Measurements from ENCODE around the gene FGF14. TPM values are rescaled to one million over a fixed set of nuclear protein-coding genes. Genes with fewer than 3 reads are reported as not detected.

The FGF14 gene
- total and polyA plus RNA-seq, 2 donors = 0.20 to 4.5 TPM

GRCh38 chr13:101709952-101710351, 691.9 kb downstream of the FGF14 start:
- WGBS = 89% methylated on average over 6 of the region's 6 CpGs
- Histone ChIP-seq H3K4me1 (ENCODE audit: insufficient read depth) (no peaks in the 10 kb centered on the region), H3K36me3 (ENCODE audit: insufficient read depth) (no peaks in the 10 kb centered on the region), H3K27ac (ENCODE audit: low read depth) (no peak overlapping the region), H3K4me3 (ENCODE audit: low read depth, low read length) (no peak overlapping the region)
- DNase-seq (ENCODE audit: extremely low spot score) = no peak

DNA sequence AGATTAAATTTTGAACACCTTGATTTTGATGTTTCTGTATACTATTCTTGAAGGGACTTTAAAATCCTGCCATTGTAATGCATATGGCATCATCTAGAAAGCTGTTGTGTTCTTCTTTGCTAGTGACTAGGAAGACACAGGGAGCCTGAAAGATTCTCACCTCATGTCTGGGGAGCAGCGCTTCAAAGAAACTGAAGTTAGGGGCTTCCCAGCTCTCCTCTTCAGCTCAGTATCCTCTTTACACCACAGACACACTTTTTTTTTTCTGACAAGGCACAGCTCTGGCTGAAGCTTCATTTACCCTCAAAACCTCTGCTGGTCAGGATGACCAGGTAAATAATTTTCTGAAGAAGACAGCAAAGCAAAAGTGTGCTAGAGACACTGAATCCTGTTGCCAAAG, 693.7 kb downstream of the FGF14 start:
- 84% methylated on average over 1 of the region's 1 CpG for WGBS
- no peaks in the 10 kb centered on the region for H3K4me1 ChIP-seq (ENCODE audit: insufficient read depth)
- H3K27ac ChIP-seq (ENCODE audit: low read depth) = no peak overlapping the region
- DNase-seq (ENCODE audit: extremely low spot score) = no peak
- no peaks in the 10 kb centered on the region for H3K36me3 ChIP-seq (ENCODE audit: insufficient read depth)
- H3K4me3 ChIP-seq (ENCODE audit: low read depth, low read length) = no peak overlapping the region

- DNase-seq (ENCODE audit: extremely low spot score) = no peak
- Histone ChIP-seq H3K4me3 (ENCODE audit: low read depth, low read length) (no peak overlapping the region), H3K27ac (ENCODE audit: low read depth) (no peak overlapping the region), H3K36me3 (ENCODE audit: insufficient read depth) (no peaks in the 10 kb centered on the region), H3K4me1 (ENCODE audit: insufficient read depth) (no peaks in the 10 kb centered on the region)
- WGBS = 89% methylated on average over 2 of the region's 2 CpGs
Observed at GRCh38 chr13:101707659-101708058, 694.2 kb downstream of the FGF14 start.

DNA sequence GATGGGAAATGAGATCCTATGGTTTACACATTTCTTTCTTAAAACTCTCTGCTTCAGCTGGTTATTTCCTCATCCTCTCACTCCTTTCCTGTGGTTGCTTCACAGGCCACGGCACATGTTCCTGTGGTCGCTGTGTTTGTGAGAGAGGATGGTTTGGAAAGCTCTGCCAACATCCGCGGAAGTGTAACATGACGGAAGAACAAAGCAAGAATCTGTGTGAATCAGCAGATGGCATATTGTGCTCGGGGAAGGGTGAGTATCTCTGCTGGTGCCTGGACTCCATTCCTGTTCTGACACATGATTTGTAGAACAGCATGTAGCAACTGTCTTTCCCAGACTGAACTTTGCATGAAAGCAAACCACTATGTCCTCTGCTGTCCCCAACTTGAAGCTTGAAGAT, 695.2 kb downstream of the FGF14 start:
- 44% methylated on average over 6 of the region's 6 CpGs for WGBS
- no peaks in the 10 kb centered on the region for H3K4me1 ChIP-seq (ENCODE audit: insufficient read depth)
- no peak for DNase-seq (ENCODE audit: extremely low spot score)
- H3K27ac ChIP-seq (ENCODE audit: low read depth) = no peak overlapping the region
- H3K4me3 ChIP-seq (ENCODE audit: low read depth, low read length) = no peak overlapping the region
- no peaks in the 10 kb centered on the region for H3K36me3 ChIP-seq (ENCODE audit: insufficient read depth)

DNA sequence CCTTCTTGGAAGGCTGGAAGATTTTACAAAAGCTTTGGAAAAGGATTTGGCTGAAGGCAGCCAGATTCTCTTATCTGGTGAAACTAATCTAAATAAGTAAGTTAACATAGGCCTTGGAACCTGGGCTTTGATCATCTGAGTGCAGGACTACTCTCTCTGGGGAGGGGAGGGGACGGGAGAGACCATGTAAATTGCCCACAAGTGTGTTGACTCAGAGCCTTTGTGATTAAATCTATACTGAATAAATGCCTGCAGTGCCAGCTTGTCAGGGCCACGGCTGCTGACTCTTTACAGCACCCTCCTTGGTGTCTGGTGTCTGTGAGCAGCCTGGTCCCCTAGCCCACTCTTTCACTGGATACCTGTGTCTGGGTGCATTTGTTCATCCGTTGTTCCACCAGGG, 698.0 kb downstream of the FGF14 start:
- H3K27ac ChIP-seq (ENCODE audit: low read depth) = no peak overlapping the region
- no peaks in the 10 kb centered on the region for H3K36me3 ChIP-seq (ENCODE audit: insufficient read depth)
- no peak overlapping the region for H3K4me3 ChIP-seq (ENCODE audit: low read depth, low read length)
- DNase-seq (ENCODE audit: extremely low spot score) = no peak
- H3K4me1 ChIP-seq (ENCODE audit: insufficient read depth) = no peaks in the 10 kb centered on the region
- WGBS = 52% methylated on average over 3 of the region's 3 CpGs

GRCh38 chr13:101703081-101703480, 698.8 kb downstream of the FGF14 start:
- H3K4me3 ChIP-seq (ENCODE audit: low read depth, low read length) = no peak overlapping the region
- no peaks in the 10 kb centered on the region for H3K4me1 ChIP-seq (ENCODE audit: insufficient read depth)
- no peaks in the 10 kb centered on the region for H3K36me3 ChIP-seq (ENCODE audit: insufficient read depth)
- H3K27ac ChIP-seq (ENCODE audit: low read depth) = no peak overlapping the region
- DNase-seq (ENCODE audit: extremely low spot score) = no peak
- WGBS = 91% methylated on average over 1 of the region's 1 CpG

DNA sequence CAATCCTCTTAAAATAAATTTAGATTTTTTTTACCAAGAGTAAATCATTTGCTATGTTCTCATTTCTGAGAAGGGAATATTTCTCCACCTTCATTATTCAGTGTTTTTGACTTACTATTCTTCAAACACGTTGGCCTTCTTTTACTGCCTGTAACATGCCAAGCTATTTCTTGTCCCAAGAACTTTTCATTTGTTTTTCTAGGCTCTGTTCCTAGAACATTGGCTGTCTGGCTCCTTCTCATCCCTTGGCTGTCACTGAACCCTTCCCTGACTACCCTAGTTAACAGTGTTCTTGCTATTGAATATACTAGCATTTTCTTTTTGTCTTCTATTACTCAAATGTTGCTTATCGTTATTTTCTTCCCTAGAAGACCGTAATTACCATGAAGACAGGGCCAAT, 701.2 kb downstream of the FGF14 start:
- H3K4me3 ChIP-seq (ENCODE audit: low read depth, low read length) = no peak overlapping the region
- DNase-seq (ENCODE audit: extremely low spot score) = no peak
- H3K36me3 ChIP-seq (ENCODE audit: insufficient read depth) = no peaks in the 10 kb centered on the region
- no peaks in the 10 kb centered on the region for H3K4me1 ChIP-seq (ENCODE audit: insufficient read depth)
- no peak overlapping the region for H3K27ac ChIP-seq (ENCODE audit: low read depth)
- 76% methylated on average over 3 of the region's 3 CpGs for WGBS

DNA sequence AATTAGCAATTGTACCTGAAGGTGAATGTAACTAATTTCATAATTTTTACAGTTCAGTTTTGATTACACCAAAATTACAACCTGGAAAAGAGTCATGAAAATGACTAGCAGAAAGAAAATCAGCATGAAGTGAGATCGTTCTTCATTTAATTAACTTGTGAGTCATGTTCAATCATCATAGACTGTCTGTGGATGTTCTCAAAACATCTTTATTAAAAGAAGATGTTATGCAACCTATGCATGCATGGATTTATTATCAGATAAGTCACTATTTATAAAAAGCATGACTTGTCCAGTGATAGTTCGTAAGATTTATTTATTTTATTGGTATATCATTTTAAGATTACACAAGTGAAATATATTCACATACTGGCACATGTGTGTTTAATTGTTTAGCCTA, 703.4 kb downstream of the FGF14 start:
- 62% methylated on average over 2 of the region's 2 CpGs for WGBS
- no peak overlapping the region for H3K27ac ChIP-seq (ENCODE audit: low read depth)
- DNase-seq (ENCODE audit: extremely low spot score) = no peak
- H3K4me3 ChIP-seq (ENCODE audit: low read depth, low read length) = no peak overlapping the region
- H3K4me1 ChIP-seq (ENCODE audit: insufficient read depth) = no peaks in the 10 kb centered on the region
- no peaks in the 10 kb centered on the region for H3K36me3 ChIP-seq (ENCODE audit: insufficient read depth)

GRCh38 chr13:101697745-101698144, 704.1 kb downstream of the FGF14 start:
- Histone ChIP-seq H3K27ac (ENCODE audit: low read depth) (no peak overlapping the region), H3K4me1 (ENCODE audit: insufficient read depth) (no peaks in the 10 kb centered on the region)
- 72% methylated on average over 3 of the region's 3 CpGs for WGBS

GRCh38 chr13:101695870-101696516, 705.9 kb downstream of the FGF14 start:
- Histone ChIP-seq H3K4me3 (ENCODE audit: low read depth, low read length) (no peak overlapping the region), H3K36me3 (ENCODE audit: insufficient read depth) (no peaks in the 10 kb centered on the region), H3K27ac (ENCODE audit: low read depth) (no peak overlapping the region), H3K4me1 (ENCODE audit: insufficient read depth) (no peaks in the 10 kb centered on the region)
- DNase-seq (ENCODE audit: extremely low spot score) = no peak
- 76% methylated on average over 4 of the region's 4 CpGs for WGBS

More at GRCh38 chr13:101697745-101698144, 704.1 kb downstream of the FGF14 start:
- Histone ChIP-seq H3K4me3 (ENCODE audit: low read depth, low read length) (no peak overlapping the region), H3K36me3 (ENCODE audit: insufficient read depth) (no peaks in the 10 kb centered on the region)
- no peak for DNase-seq (ENCODE audit: extremely low spot score)

DNA sequence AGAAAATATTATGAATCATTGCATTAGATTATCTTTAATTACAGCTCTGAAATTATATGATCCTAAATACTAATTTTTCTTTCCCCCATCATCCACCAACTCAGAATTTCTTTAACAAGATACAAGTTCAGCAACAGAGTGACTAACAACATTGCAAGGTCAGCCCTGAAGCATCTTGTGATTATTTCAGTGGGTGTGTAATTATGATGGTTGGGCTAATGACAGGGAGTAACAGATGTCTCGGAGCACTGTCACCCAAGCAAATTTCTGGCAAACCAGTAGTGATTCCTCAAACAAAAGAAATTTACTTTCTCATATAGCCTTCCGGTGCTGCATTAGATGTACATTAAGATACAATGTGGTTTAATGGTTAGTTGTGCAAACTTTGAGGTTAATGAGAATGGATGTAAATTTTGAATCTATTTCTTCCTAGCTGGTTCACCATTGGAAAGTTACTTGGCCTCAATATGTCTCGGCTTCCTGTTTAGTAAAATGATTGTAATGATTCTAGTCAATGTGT, 710.4 kb downstream of the FGF14 start:
- H3K36me3 ChIP-seq (ENCODE audit: insufficient read depth) = no peaks in the 10 kb centered on the region
- WGBS = 86% methylated on average over 3 of the region's 3 CpGs
- no peak for DNase-seq (ENCODE audit: extremely low spot score)
- H3K4me3 ChIP-seq (ENCODE audit: low read depth, low read length) = no peak overlapping the region
- H3K27ac ChIP-seq (ENCODE audit: low read depth) = no peak overlapping the region
- H3K4me1 ChIP-seq (ENCODE audit: insufficient read depth) = no peaks in the 10 kb centered on the region

- Histone ChIP-seq H3K4me3 (ENCODE audit: low read depth, low read length) (no peak overlapping the region), H3K4me1 (ENCODE audit: insufficient read depth) (no peaks in the 10 kb centered on the region), H3K27ac (ENCODE audit: low read depth) (no peak overlapping the region), H3K36me3 (ENCODE audit: insufficient read depth) (no peaks in the 10 kb centered on the region)
- DNase-seq (ENCODE audit: extremely low spot score) = no peak
- 41% methylated on average over 2 of the region's 2 CpGs for WGBS
Observed at GRCh38 chr13:101690871-101691270, 711.0 kb downstream of the FGF14 start.

- Histone ChIP-seq H3K4me1 (ENCODE audit: insufficient read depth) (no peaks in the 10 kb centered on the region), H3K4me3 (ENCODE audit: low read depth, low read length) (no peak overlapping the region), H3K27ac (ENCODE audit: low read depth) (no peak overlapping the region), H3K36me3 (ENCODE audit: insufficient read depth) (no peaks in the 10 kb centered on the region)
- WGBS = 78% methylated on average over 2 of the region's 2 CpGs
- no peak for DNase-seq (ENCODE audit: extremely low spot score)
Observed at GRCh38 chr13:101686003-101686402, 715.8 kb downstream of the FGF14 start.

- H3K4me3 ChIP-seq (ENCODE audit: low read depth, low read length) = no peak overlapping the region
- H3K36me3 ChIP-seq (ENCODE audit: insufficient read depth) = no peaks in the 10 kb centered on the region
- no peak overlapping the region for H3K27ac ChIP-seq (ENCODE audit: low read depth)
- H3K4me1 ChIP-seq (ENCODE audit: insufficient read depth) = no peaks in the 10 kb centered on the region
- no peak for DNase-seq (ENCODE audit: extremely low spot score)
Observed at GRCh38 chr13:101681834-101682233, 720.0 kb downstream of the FGF14 start.

All from urinary bladder (tissue), 4 donors.